H9 (cell line): ENCODE measurements around the gene CCNQ. TPM values are rescaled to one million over a fixed set of nuclear protein-coding genes. Genes with fewer than 3 reads are reported as not detected.

Experiments
- DNase-seq: peaks from one replicate; pipeline ENCODE4 v3.0.0-alpha.2; 2017
- H2AFZ ChIP-seq: one replicate; pipeline ENCODE4 v1.6.1; 2013; ENCODE audit warnings: mild to moderate bottlenecking, low read length, control low read depth, moderate library complexity
- H2AK5ac ChIP-seq: 2 replicates; pipeline ENCODE4 v1.6.1; 2013; ENCODE audit warnings: low read length, control low read depth, mixed read lengths; ENCODE audit not compliant: insufficient read length
- H2BK120ac ChIP-seq: one replicate; pipeline ENCODE4 v1.6.1; 2013; ENCODE audit warnings: low read depth, mild to moderate bottlenecking, low read length, control low read depth, inconsistent platforms; ENCODE audit not compliant: poor library complexity, severe bottlenecking
- H2BK12ac ChIP-seq: 2 replicates; pipeline ENCODE4 v1.6.1; 2013; ENCODE audit warnings: low read length, control low read depth, mixed read lengths, low read depth; ENCODE audit not compliant: insufficient read length
- H2BK15ac ChIP-seq: 2 replicates; pipeline ENCODE4 v1.6.1; 2013; ENCODE audit warnings: low read depth, low read length, control low read depth
- H2BK20ac ChIP-seq: one replicate; pipeline ENCODE4 v1.6.1; 2013; ENCODE audit warnings: low read depth, mild to moderate bottlenecking, low read length, control low read depth, inconsistent platforms; ENCODE audit not compliant: poor library complexity, severe bottlenecking
- H2BK5ac ChIP-seq: 2 replicates; pipeline ENCODE4 v1.6.1; 2013; ENCODE audit warnings: low read length, control low read depth, mixed read lengths; ENCODE audit not compliant: insufficient read length
- H3K14ac ChIP-seq: 2 replicates; pipeline ENCODE4 v1.6.1; 2013; ENCODE audit warnings: low read length, control low read depth; ENCODE audit not compliant: insufficient read depth
- H3K18ac ChIP-seq: 2 replicates; pipeline ENCODE4 v1.6.1; 2013; ENCODE audit warnings: low read depth, mild to moderate bottlenecking, mixed read lengths, low read length, control low read depth; ENCODE audit not compliant: insufficient read length
- H3K23ac ChIP-seq: 2 replicates; pipeline ENCODE4 v1.6.1; 2013; ENCODE audit warnings: low read length, control low read depth, mixed read lengths, low read depth; ENCODE audit not compliant: insufficient read length
- H3K23me2 ChIP-seq: 2 replicates; pipeline ENCODE4 v1.6.1; 2013; ENCODE audit warnings: low read depth, mild to moderate bottlenecking, mixed read lengths, low read length, control low read depth; ENCODE audit not compliant: insufficient read length, poor library complexity, severe bottlenecking
- H3K27ac ChIP-seq: 2 replicates; pipeline ENCODE4 v1.5.1; 2013; ENCODE audit warnings: low read length, control low read depth, mixed read lengths, low read depth; ENCODE audit not compliant: insufficient read length
- H3K27me3 ChIP-seq: 2 replicates; pipeline ENCODE4 v1.6.1; 2013; ENCODE audit warnings: low read length, control low read depth, inconsistent platforms; ENCODE audit not compliant: insufficient read depth
- H3K4ac ChIP-seq: 2 replicates; pipeline ENCODE4 v1.6.1; 2013; ENCODE audit warnings: low read depth, mild to moderate bottlenecking, control low read depth, inconsistent platforms, low read length, moderate library complexity
- H3K4me1 ChIP-seq: 2 replicates; pipeline ENCODE4 v1.6.1; 2013; ENCODE audit warnings: low read length, control low read depth, inconsistent platforms; ENCODE audit not compliant: insufficient read depth
- H3K4me2 ChIP-seq: 2 replicates; pipeline ENCODE4 v1.6.1; 2013; ENCODE audit warnings: low read length, control low read depth, mixed read lengths; ENCODE audit not compliant: insufficient read length, insufficient read depth
- H3K56ac ChIP-seq: 2 replicates; pipeline ENCODE4 v1.6.1; 2013; ENCODE audit warnings: low read depth, mild to moderate bottlenecking, mixed read lengths, low read length, control low read depth; ENCODE audit not compliant: insufficient read length
- H3K79me1 ChIP-seq: 2 replicates; pipeline ENCODE4 v1.6.1; 2013; ENCODE audit warnings: low read depth, mild to moderate bottlenecking, moderate library complexity, low read length, control low read depth, inconsistent platforms; ENCODE audit not compliant: insufficient read depth, poor library complexity, severe bottlenecking
- H3K79me2 ChIP-seq: 2 replicates; pipeline ENCODE4 v1.6.1; 2013; ENCODE audit warnings: low read length, control low read depth, inconsistent platforms; ENCODE audit not compliant: insufficient read depth
- H3K9ac ChIP-seq: 2 replicates; pipeline ENCODE4 v1.6.1; 2013; ENCODE audit warnings: low read length, control low read depth, mixed read lengths; ENCODE audit not compliant: insufficient read length; ENCODE audit errors: extremely low read depth
- H3K9me3 ChIP-seq: one replicate; pipeline ENCODE4 v1.6.1; 2013; ENCODE audit warnings: low read depth, low read length, inconsistent platforms; ENCODE audit not compliant: control insufficient read depth
- H3T11ph ChIP-seq: one replicate; pipeline ENCODE4 v1.6.1; 2013; ENCODE audit warnings: mild to moderate bottlenecking, low read length, control low read depth, inconsistent platforms
- H4K20me1 ChIP-seq: one replicate; pipeline ENCODE4 v1.6.1; 2013; ENCODE audit not compliant: control insufficient read depth, insufficient read length, insufficient read depth
- H4K5ac ChIP-seq: 2 replicates; pipeline ENCODE4 v1.6.1; 2013; ENCODE audit warnings: low read depth, mild to moderate bottlenecking, mixed read lengths, low read length, control low read depth; ENCODE audit not compliant: insufficient read length
- H4K8ac ChIP-seq: replicated peaks from 2 replicates; pipeline ENCODE4 v1.6.1; 2013; ENCODE audit warnings: low read length, control low read depth, mixed read lengths, low read depth; ENCODE audit not compliant: insufficient read length
- H4K91ac ChIP-seq: 2 replicates; pipeline ENCODE4 v1.6.1; 2013; ENCODE audit warnings: low read depth, mild to moderate bottlenecking, moderate library complexity, mixed read lengths, low read length, control low read depth; ENCODE audit not compliant: insufficient read length
- H3K27ac Mint-ChIP-seq, 3 experiments: 2 replicates in 2 of 3; 3 replicates in 1 of 3; pipeline ENCODE4 v1.8.0; 2020 to 2021; ENCODE audit warnings: mixed read lengths in 3 of 3, mild to moderate bottlenecking in 1 of 3, moderate library complexity in 1 of 3
- H3K27me3 Mint-ChIP-seq: 2 replicates; pipeline ENCODE4 v1.8.0; 2021; ENCODE audit warnings: low read depth, mild to moderate bottlenecking, moderate library complexity, mixed read lengths
- H3K36me3 Mint-ChIP-seq, 3 experiments: 2 replicates in 2 of 3; 3 replicates in 1 of 3; pipeline ENCODE4 v1.8.0; 2020 to 2021; ENCODE audit warnings: low read depth in 3 of 3, mixed read lengths in 3 of 3; ENCODE audit not compliant: insufficient read depth in 1 of 3
- H3K4me1 Mint-ChIP-seq, 2 experiments: 2 replicates each; pipeline ENCODE4 v1.8.0; 2020; ENCODE audit warnings: mixed read lengths in 2 of 2
- H3K4me3 Mint-ChIP-seq, 2 experiments: 2 replicates in 1 of 2; 3 replicates in 1 of 2; pipeline ENCODE4 v1.8.0; 2020 to 2021; ENCODE audit warnings: mild to moderate bottlenecking in 2 of 2, mixed read lengths in 2 of 2, moderate library complexity in 1 of 2
- H3K9me3 Mint-ChIP-seq, 2 experiments: 2 replicates in 1 of 2; 3 replicates in 1 of 2; pipeline ENCODE4 v1.8.0; 2020; ENCODE audit warnings: mild to moderate bottlenecking in 2 of 2, mixed read lengths in 2 of 2, moderate library complexity in 1 of 2
- WGBS: extraction: QIAGEN DNeasy Blood & Tissue Kit; methylation state at CpG from one replicate; pipeline ENCODE4 v1.1.7; 2013; ENCODE audit warnings: missing lambda C conversion rate, low lambda C conversion rate, mixed read lengths; ENCODE audit not compliant: insufficient read length; ENCODE audit errors: extremely low coverage; 5-methylcytosine and 5-hydroxymethylcytosine counted together
- total RNA-seq: library from RNA; stranded (reverse); gene quantifications from 2 replicates; pipeline ENCODE4 v1.2.1, GENCODE V29; 2021
- TF ChIP-seq, protein P1 (sequence below): fragments of 200-600 bp; sonication (generic); conservative IDR thresholded peaks from 3 replicates; pipeline ENCODE4 v1.8.0; 2021; ENCODE audit warnings: antibody characterized with exemption, mild to moderate bottlenecking

CCNQ gene
- total RNA-seq, 1 experiment from 2014 or later, result 18.4 TPM

GRCh38 chrX:153599192-153600031, 473 bp upstream of the CCNQ start:
- no peak overlapping the region for H3K27ac ChIP-seq
- H3K14ac ChIP-seq, result no peak overlapping the region
- no peak overlapping the region for H4K91ac ChIP-seq
- H4K8ac ChIP-seq, result no peak overlapping the region
- peaks cover 2% of the 10 kb centered on the region for H4K20me1 ChIP-seq
- no peak overlapping the region for H3K9ac ChIP-seq
- Mint-ChIP-seq H3K4me3 (peak overlapping the region; percentile 65 to 80), H3K4me1 (peaks cover 8 to 10% of the 10 kb centered on the region in 2 experiments), H3K27me3 (peaks cover 24% of the 10 kb centered on the region), H3K27ac (no peak overlapping the region), H3K36me3 (peaks cover 8 to 21% (median 18%) of the 10 kb centered on the region in 3 experiments), H3K9me3 (peaks cover 76 to 80% of the 10 kb centered on the region in 2 experiments)
- H3K79me1 ChIP-seq, result no peaks in the 10 kb centered on the region
- no peak overlapping the region for H3K4ac ChIP-seq
- H2AK5ac ChIP-seq, result no peak overlapping the region
- no peak overlapping the region for H3K18ac ChIP-seq
- H2BK15ac ChIP-seq, result no peak overlapping the region
- no peak overlapping the region for H2BK120ac ChIP-seq
- H3K23me2 ChIP-seq, result peaks cover 14% of the 10 kb centered on the region
- peaks cover 39% of the 10 kb centered on the region for H3K9me3 ChIP-seq
- H3K4me2 ChIP-seq, result peak overlapping the region; percentile 89
- DNase-seq, result peak; percentile 80
- no peak overlapping the region for H3T11ph ChIP-seq
- H3K23ac ChIP-seq, result no peak overlapping the region
- TF ChIP-seq, protein P1, sequence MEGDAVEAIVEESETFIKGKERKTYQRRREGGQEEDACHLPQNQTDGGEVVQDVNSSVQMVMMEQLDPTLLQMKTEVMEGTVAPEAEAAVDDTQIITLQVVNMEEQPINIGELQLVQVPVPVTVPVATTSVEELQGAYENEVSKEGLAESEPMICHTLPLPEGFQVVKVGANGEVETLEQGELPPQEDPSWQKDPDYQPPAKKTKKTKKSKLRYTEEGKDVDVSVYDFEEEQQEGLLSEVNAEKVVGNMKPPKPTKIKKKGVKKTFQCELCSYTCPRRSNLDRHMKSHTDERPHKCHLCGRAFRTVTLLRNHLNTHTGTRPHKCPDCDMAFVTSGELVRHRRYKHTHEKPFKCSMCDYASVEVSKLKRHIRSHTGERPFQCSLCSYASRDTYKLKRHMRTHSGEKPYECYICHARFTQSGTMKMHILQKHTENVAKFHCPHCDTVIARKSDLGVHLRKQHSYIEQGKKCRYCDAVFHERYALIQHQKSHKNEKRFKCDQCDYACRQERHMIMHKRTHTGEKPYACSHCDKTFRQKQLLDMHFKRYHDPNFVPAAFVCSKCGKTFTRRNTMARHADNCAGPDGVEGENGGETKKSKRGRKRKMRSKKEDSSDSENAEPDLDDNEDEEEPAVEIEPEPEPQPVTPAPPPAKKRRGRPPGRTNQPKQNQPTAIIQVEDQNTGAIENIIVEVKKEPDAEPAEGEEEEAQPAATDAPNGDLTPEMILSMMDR, result no peak
- H2BK5ac ChIP-seq, result no peak overlapping the region
- no peak overlapping the region for H2AFZ ChIP-seq
- H3K56ac ChIP-seq, result no peak overlapping the region
- H2BK12ac ChIP-seq, result no peak overlapping the region
- no peaks in the 10 kb centered on the region for H3K27me3 ChIP-seq
- WGBS, result no CpG with 5 or more reads among the region's 79 CpGs
- no peak overlapping the region for H4K5ac ChIP-seq
- H2BK20ac ChIP-seq, result no peak overlapping the region
- no peaks in the 10 kb centered on the region for H3K79me2 ChIP-seq
- no peaks in the 10 kb centered on the region for H3K4me1 ChIP-seq
